ENCODE data around the gene CCDC149. TPM values are rescaled to one million over a fixed set of nuclear protein-coding genes. Genes with fewer than 3 reads are reported as not detected.

Gene CCDC149
- total RNA-seq, 4 donors from 2014 or later: 6.5 to 17.4 (median 12.3) TPM

GRCh38 chr4:24763631-24764297 lies 149.1 kb downstream of the CCDC149 start:
- peaks cover 19% of the 10 kb centered on the region for H3K4me1 ChIP-seq
- no peak overlapping the region for H3K4me3 ChIP-seq
- H3K27ac ChIP-seq: peak overlapping the region; percentile 66
- no peaks in the 10 kb centered on the region for H3K36me3 ChIP-seq
- H3K27me3 ChIP-seq: no peaks in the 10 kb centered on the region
- WGBS: 20% methylated on average over 5 of the region's 5 CpGs
- H3K9me3 ChIP-seq: no peaks in the 10 kb centered on the region
- no peak for TF ChIP-seq CTCF (IDR thresholded peaks at IDR 0.05)
- no peak for TF ChIP-seq EP300 (IDR thresholded peaks at IDR 0.05)
- no peak for TF ChIP-seq POLR2A (IDR thresholded peaks at IDR 0.05)
- TF ChIP-seq POLR2AphosphoS5 (IDR thresholded peaks at IDR 0.05): no peak
- DNase-seq (ENCODE audit: low spot score in 2 of 2): no peak

Other genes with a start within 250 kb of the CCDC149 start
- 10 to 100 TPM; 18.4 to 55.8 (median 23.3) TPM for gene SOD3, start 117.5 kb downstream of the CCDC149 start, total RNA-seq
- under 1 TPM; 0.26 to 0.72 (median 0.50) TPM for gene LGI2, start 117.9 kb upstream of the CCDC149 start, total RNA-seq
- 10 to 100 TPM in 2 of 4 donors, 1 to 10 TPM in 2; 4.2 to 21.8 (median 9.6) TPM for gene SEPSECS, start 247.4 kb upstream of the CCDC149 start, total RNA-seq